Measurements from ENCODE around the gene GTSE1. TPM values are rescaled to one million over a fixed set of nuclear protein-coding genes. Genes with fewer than 3 reads are reported as not detected.

Gene GTSE1
- total RNA-seq, 1 donor from 2014 or later, result 0.95 TPM

DNA sequence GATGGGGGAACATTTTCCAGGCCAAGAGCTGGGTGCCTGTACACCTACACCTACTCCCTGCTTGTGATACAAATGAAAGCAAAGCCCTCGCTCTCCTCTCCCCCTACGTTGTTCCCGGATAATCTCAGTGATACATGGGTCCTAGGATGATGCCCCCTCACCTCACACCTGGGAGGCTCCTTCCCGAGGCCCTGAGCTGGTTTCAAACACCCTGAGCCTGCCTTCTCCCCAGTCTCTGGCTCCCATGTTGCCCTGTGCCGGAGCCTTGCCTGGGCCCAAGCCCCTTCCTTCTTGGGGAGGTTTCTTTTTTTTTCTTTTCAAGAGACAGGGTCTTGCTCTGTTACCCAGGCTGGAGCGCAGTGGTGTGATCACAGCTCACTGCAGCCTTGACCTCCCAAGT is 62.1 kb downstream of the GTSE1 start:
- TF ChIP-seq, protein P1, sequence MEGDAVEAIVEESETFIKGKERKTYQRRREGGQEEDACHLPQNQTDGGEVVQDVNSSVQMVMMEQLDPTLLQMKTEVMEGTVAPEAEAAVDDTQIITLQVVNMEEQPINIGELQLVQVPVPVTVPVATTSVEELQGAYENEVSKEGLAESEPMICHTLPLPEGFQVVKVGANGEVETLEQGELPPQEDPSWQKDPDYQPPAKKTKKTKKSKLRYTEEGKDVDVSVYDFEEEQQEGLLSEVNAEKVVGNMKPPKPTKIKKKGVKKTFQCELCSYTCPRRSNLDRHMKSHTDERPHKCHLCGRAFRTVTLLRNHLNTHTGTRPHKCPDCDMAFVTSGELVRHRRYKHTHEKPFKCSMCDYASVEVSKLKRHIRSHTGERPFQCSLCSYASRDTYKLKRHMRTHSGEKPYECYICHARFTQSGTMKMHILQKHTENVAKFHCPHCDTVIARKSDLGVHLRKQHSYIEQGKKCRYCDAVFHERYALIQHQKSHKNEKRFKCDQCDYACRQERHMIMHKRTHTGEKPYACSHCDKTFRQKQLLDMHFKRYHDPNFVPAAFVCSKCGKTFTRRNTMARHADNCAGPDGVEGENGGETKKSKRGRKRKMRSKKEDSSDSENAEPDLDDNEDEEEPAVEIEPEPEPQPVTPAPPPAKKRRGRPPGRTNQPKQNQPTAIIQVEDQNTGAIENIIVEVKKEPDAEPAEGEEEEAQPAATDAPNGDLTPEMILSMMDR (IDR thresholded peaks at IDR 0.05), result no peak
- ChIA-PET CTCF (interaction anchor here (1.2 kb wide), 1 partner anchor 9 kb away, joined by 4 read pairs; no protein-coding TSS in a partner anchor), POLR2A (no interaction called here)
- Mint-ChIP-seq H3K4me1 (peaks cover 15% of the 10 kb centered on the region), H3K36me3 (ENCODE audit: low read depth) (peaks cover 69% of the 10 kb centered on the region), H3K27ac (no peak overlapping the region), H3K9me3 (no peaks in the 10 kb centered on the region), H3K4me3 (no peak overlapping the region), H3K27me3 (no peaks in the 10 kb centered on the region)
- ATAC-seq (ENCODE audit: low read depth) (no peak), DNase-seq (no peak)
- intact Hi-C loops (cut with micrococcal nuclease), result no loop called here

DNA sequence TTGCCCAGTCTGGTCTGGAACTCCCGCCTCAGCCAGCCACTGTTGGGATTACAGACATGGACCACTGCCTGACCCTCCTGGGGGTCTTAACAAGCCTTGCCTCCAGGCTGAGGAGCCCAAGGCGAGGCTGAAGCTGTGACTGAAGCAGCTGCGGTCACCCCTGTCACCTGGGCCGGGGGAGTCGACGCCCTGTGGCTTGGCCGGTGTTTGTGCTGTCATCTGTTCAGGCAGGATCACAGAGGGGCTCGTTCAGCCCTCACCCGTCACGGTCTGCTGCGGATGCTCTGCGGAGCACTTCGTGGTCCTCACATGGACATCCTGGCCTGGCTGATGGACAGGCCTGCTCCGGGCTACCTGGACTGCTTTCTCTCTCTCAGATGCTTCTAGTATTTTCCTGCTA is 62.7 kb downstream of the GTSE1 start:
- Mint-ChIP-seq H3K36me3 (ENCODE audit: low read depth) (peaks cover 66% of the 10 kb centered on the region), H3K27me3 (no peaks in the 10 kb centered on the region), H3K27ac (no peak overlapping the region), H3K9me3 (no peaks in the 10 kb centered on the region), H3K4me1 (peaks cover 15% of the 10 kb centered on the region), H3K4me3 (no peak overlapping the region)
- ChIA-PET CTCF (no interaction called here), POLR2A (interaction anchor here (1.2 kb wide), 1 partner anchor 189 kb away, joined by 6 read pairs; no protein-coding TSS in a partner anchor)
- DNase-seq, result no peak
- intact Hi-C loops (cut with micrococcal nuclease), result no loop called here
- TF ChIP-seq, protein P1 (IDR thresholded peaks at IDR 0.05), result no peak
- no peak for ATAC-seq (ENCODE audit: low read depth)

DNA sequence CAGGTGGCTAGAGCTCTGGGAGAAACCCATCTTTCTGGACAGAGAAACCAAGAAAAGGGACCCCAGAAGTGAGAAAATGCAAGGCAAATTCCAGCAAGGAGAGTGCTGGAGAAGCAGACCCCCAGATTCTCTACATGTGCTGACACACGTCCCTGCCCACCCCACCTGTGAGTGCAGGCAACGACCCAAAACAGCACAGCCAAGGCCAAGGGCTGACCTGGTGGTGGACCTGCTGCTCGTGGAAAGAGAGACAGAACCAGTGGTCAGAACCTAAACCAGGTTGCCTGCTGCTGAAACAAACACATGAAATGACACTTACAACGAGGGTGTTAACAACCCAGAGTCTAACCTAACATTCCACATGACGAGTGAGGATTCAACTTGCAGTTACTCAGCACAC is 63.4 kb downstream of the GTSE1 start:
- H3K4me3 Mint-ChIP-seq, result no peak overlapping the region

DNA sequence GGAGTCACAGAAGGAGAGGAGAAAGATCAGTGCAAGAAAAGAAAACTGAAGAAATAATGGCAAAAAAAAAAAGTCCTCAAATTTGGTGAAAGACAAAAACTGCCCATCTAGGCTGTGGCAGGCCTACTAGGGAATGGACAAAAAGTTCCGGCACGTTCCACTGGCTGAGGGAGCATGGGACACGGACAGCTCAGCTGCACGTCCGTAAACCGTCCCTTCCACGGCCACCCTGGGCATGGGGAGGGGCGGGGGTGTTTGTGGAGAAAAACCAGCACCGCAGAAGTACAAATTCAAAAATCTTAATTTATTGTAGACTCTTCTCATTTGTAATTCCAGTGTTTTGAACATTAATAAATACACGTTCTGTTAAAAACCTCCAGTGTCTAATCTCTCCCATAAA is 64.2 kb downstream of the GTSE1 start:
- Mint-ChIP-seq H3K27ac (no peak overlapping the region), H3K9me3 (no peaks in the 10 kb centered on the region), H3K4me3 (no peak overlapping the region), H3K4me1 (peaks cover 16% of the 10 kb centered on the region), H3K36me3 (ENCODE audit: low read depth) (peaks cover 62% of the 10 kb centered on the region), H3K27me3 (no peaks in the 10 kb centered on the region)
- TF ChIP-seq, protein P1 (IDR thresholded peaks at IDR 0.05), result no peak
- intact Hi-C loops (cut with micrococcal nuclease), result loop anchor here (10.0 kb wide), 1 partner anchor 374 kb away; the partner anchor contains the start of gene CERK
- CTCF ChIA-PET, result no interaction called here
- DNase-seq (no peak), ATAC-seq (ENCODE audit: low read depth) (no peak)
- POLR2A ChIA-PET, result no interaction called here

More for the DNA sequence above, 63.4 kb downstream of the GTSE1 start:
- H3K27ac Mint-ChIP-seq, result no peak overlapping the region
- no peaks in the 10 kb centered on the region for H3K27me3 Mint-ChIP-seq
- POLR2A ChIA-PET, result interaction anchor here (1.2 kb wide), 1 partner anchor 188 kb away, joined by 6 read pairs; no protein-coding TSS in a partner anchor
- CTCF ChIA-PET, result no interaction called here
- H3K36me3 Mint-ChIP-seq (ENCODE audit: low read depth), result peaks cover 66% of the 10 kb centered on the region
- TF ChIP-seq, protein P1 (IDR thresholded peaks at IDR 0.05), result no peak
- ATAC-seq (ENCODE audit: low read depth) (no peak), DNase-seq (no peak)
- intact Hi-C loops (cut with micrococcal nuclease), result loop anchor here (10.0 kb wide), 1 partner anchor 375 kb away; the partner anchor contains the start of gene CERK
- no peaks in the 10 kb centered on the region for H3K9me3 Mint-ChIP-seq
- peaks cover 19% of the 10 kb centered on the region for H3K4me1 Mint-ChIP-seq

DNA sequence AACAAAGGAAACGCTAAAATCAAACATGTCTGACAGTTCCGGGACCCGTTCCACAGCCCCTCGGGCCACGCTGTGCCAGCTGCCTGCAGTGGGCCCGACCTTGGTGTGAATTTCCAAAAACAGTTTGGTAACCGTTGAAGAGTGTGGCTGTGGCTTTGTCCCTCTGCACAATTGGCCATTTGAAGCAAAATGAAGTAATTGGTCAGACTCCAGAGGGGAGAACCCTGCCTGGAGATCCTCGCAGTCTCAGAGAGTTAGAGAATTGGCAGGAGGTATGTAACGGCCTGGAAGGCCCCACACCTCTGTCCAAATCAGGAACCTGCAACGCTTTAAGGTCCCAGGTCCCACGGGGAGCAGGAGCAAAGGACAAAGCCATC is 65.1 kb downstream of the GTSE1 start:
- peaks cover 16% of the 10 kb centered on the region for H3K4me1 Mint-ChIP-seq

More for the DNA sequence above, 65.1 kb downstream of the GTSE1 start:
- TF ChIP-seq, protein P1 (IDR thresholded peaks at IDR 0.05), result no peak
- Mint-ChIP-seq H3K27me3 (no peaks in the 10 kb centered on the region), H3K27ac (no peak overlapping the region), H3K4me3 (no peak overlapping the region), H3K36me3 (ENCODE audit: low read depth) (peaks cover 59% of the 10 kb centered on the region), H3K9me3 (no peaks in the 10 kb centered on the region)
- intact Hi-C loops (cut with micrococcal nuclease), result loop anchor here (10.0 kb wide), 1 partner anchor 373 kb away; the partner anchor contains the start of gene CERK
- ChIA-PET CTCF (no interaction called here), POLR2A (interaction anchor here (0.6 kb wide), 1 partner anchor 209 kb away, joined by 3 read pairs; no protein-coding TSS in a partner anchor)
- DNase-seq (no peak), ATAC-seq (ENCODE audit: low read depth) (no peak)

Measured in activated B cell treated with CpG ODN at 0.5 μM for 24 hours (primary cell).